ENCODE measurements around the gene VNN1.

VNN1 gene

GRCh38 chr6:132741281-132741680, 27.4 kb upstream of the VNN1 start:
- no peak overlapping the region for H3K4me3 Mint-ChIP-seq
- H3K36me3 Mint-ChIP-seq (ENCODE audit: insufficient read depth): peaks cover 23% of the 10 kb centered on the region
- DNase-seq (ENCODE audit: low spot score in 2 of 2) (no peak), ATAC-seq (replicated peaks; ENCODE audit: extremely low read depth, poor library complexity, severe bottlenecking) (no peak)
- H3K4me1 Mint-ChIP-seq: peaks cover 6% of the 10 kb centered on the region
- peaks cover 24% of the 10 kb centered on the region for H3K9me3 Mint-ChIP-seq
- H3K27ac Mint-ChIP-seq (ENCODE audit: low read depth): no peak overlapping the region
- H3K27me3 Mint-ChIP-seq: no peaks in the 10 kb centered on the region

- no peaks in the 10 kb centered on the region for H3K27me3 Mint-ChIP-seq
- peaks cover 4% of the 10 kb centered on the region for H3K36me3 Mint-ChIP-seq (ENCODE audit: insufficient read depth)
- H3K9me3 Mint-ChIP-seq: peaks cover 19% of the 10 kb centered on the region
- H3K4me3 Mint-ChIP-seq: no peak overlapping the region
- H3K4me1 Mint-ChIP-seq: no peaks in the 10 kb centered on the region
- no peak overlapping the region for H3K27ac Mint-ChIP-seq (ENCODE audit: low read depth)
- ATAC-seq (replicated peaks; ENCODE audit: extremely low read depth, poor library complexity, severe bottlenecking) (no peak), DNase-seq (ENCODE audit: low spot score in 2 of 2) (no peak)
These were observed 22.4 kb upstream of the VNN1 start for GRCh38 chr6:132736239-132736638.

GRCh38 chr6:132734694-132735236, 20.9 kb upstream of the VNN1 start:
- Mint-ChIP-seq H3K27ac (ENCODE audit: low read depth) (no peak overlapping the region), H3K4me1 (no peaks in the 10 kb centered on the region), H3K27me3 (no peaks in the 10 kb centered on the region), H3K9me3 (peaks cover 16% of the 10 kb centered on the region), H3K4me3 (no peak overlapping the region), H3K36me3 (ENCODE audit: insufficient read depth) (peaks cover 1% of the 10 kb centered on the region)
- DNase-seq (ENCODE audit: low spot score in 2 of 2): no peak
- ATAC-seq (replicated peaks; ENCODE audit: extremely low read depth, poor library complexity, severe bottlenecking): no peak

GRCh38 chr6:132733814-132734213, 20.0 kb upstream of the VNN1 start:
- Mint-ChIP-seq H3K9me3 (peaks cover 8% of the 10 kb centered on the region), H3K27ac (ENCODE audit: low read depth) (no peak overlapping the region), H3K4me1 (no peaks in the 10 kb centered on the region), H3K36me3 (ENCODE audit: insufficient read depth) (peaks cover 1% of the 10 kb centered on the region), H3K27me3 (no peaks in the 10 kb centered on the region), H3K4me3 (no peak overlapping the region)
- DNase-seq (ENCODE audit: low spot score in 2 of 2): no peak
- ATAC-seq (replicated peaks; ENCODE audit: extremely low read depth, poor library complexity, severe bottlenecking): no peak

- ATAC-seq (replicated peaks; ENCODE audit: extremely low read depth, poor library complexity, severe bottlenecking): no peak
- Mint-ChIP-seq H3K4me1 (no peaks in the 10 kb centered on the region), H3K9me3 (peaks cover 3% of the 10 kb centered on the region), H3K27ac (ENCODE audit: low read depth) (no peak overlapping the region), H3K27me3 (no peaks in the 10 kb centered on the region), H3K36me3 (ENCODE audit: insufficient read depth) (peaks cover 1% of the 10 kb centered on the region), H3K4me3 (no peak overlapping the region)
- DNase-seq (ENCODE audit: low spot score in 2 of 2): no peak
These were observed 19.4 kb upstream of the VNN1 start for GRCh38 chr6:132733283-132733682.

- H3K4me3 Mint-ChIP-seq: no peak overlapping the region
- H3K27me3 Mint-ChIP-seq: no peaks in the 10 kb centered on the region
- ATAC-seq (replicated peaks; ENCODE audit: extremely low read depth, poor library complexity, severe bottlenecking) (no peak), DNase-seq (ENCODE audit: low spot score in 2 of 2) (no peak)
- H3K27ac Mint-ChIP-seq (ENCODE audit: low read depth): no peak overlapping the region
- no peaks in the 10 kb centered on the region for H3K4me1 Mint-ChIP-seq
- no peaks in the 10 kb centered on the region for H3K9me3 Mint-ChIP-seq
- no peaks in the 10 kb centered on the region for H3K36me3 Mint-ChIP-seq (ENCODE audit: insufficient read depth)
These were observed 17.2 kb upstream of the VNN1 start for GRCh38 chr6:132731086-132731485.

GRCh38 chr6:132730560-132730959, 16.7 kb upstream of the VNN1 start:
- DNase-seq (ENCODE audit: low spot score in 2 of 2) (no peak), ATAC-seq (replicated peaks; ENCODE audit: extremely low read depth, poor library complexity, severe bottlenecking) (no peak)
- no peaks in the 10 kb centered on the region for H3K4me1 Mint-ChIP-seq
- no peaks in the 10 kb centered on the region for H3K36me3 Mint-ChIP-seq (ENCODE audit: insufficient read depth)
- H3K27me3 Mint-ChIP-seq: no peaks in the 10 kb centered on the region
- H3K27ac Mint-ChIP-seq (ENCODE audit: low read depth): no peak overlapping the region
- H3K9me3 Mint-ChIP-seq: no peaks in the 10 kb centered on the region
- no peak overlapping the region for H3K4me3 Mint-ChIP-seq

GRCh38 chr6:132728616-132729015, 14.8 kb upstream of the VNN1 start:
- ATAC-seq (replicated peaks; ENCODE audit: extremely low read depth, poor library complexity, severe bottlenecking) (no peak), DNase-seq (ENCODE audit: low spot score in 2 of 2) (no peak)
- Mint-ChIP-seq H3K9me3 (no peaks in the 10 kb centered on the region), H3K36me3 (ENCODE audit: insufficient read depth) (no peaks in the 10 kb centered on the region), H3K27ac (ENCODE audit: low read depth) (no peak overlapping the region), H3K4me3 (no peak overlapping the region), H3K4me1 (no peaks in the 10 kb centered on the region), H3K27me3 (no peaks in the 10 kb centered on the region)

- H3K4me3 Mint-ChIP-seq: no peak overlapping the region
- ATAC-seq (replicated peaks; ENCODE audit: extremely low read depth, poor library complexity, severe bottlenecking) (no peak), DNase-seq (ENCODE audit: low spot score in 2 of 2) (no peak)
- H3K36me3 Mint-ChIP-seq (ENCODE audit: insufficient read depth): no peaks in the 10 kb centered on the region
- H3K9me3 Mint-ChIP-seq: no peaks in the 10 kb centered on the region
- H3K27me3 Mint-ChIP-seq: no peaks in the 10 kb centered on the region
- H3K4me1 Mint-ChIP-seq: no peaks in the 10 kb centered on the region
- H3K27ac Mint-ChIP-seq (ENCODE audit: low read depth): no peak overlapping the region
These were observed 12.7 kb upstream of the VNN1 start for GRCh38 chr6:132726608-132726975.

- DNase-seq (ENCODE audit: low spot score in 2 of 2): no peak
- ATAC-seq (replicated peaks; ENCODE audit: extremely low read depth, poor library complexity, severe bottlenecking): no peak
- no peaks in the 10 kb centered on the region for H3K36me3 Mint-ChIP-seq (ENCODE audit: insufficient read depth)
- no peaks in the 10 kb centered on the region for H3K4me1 Mint-ChIP-seq
- no peak overlapping the region for H3K27ac Mint-ChIP-seq (ENCODE audit: low read depth)
- H3K4me3 Mint-ChIP-seq: no peak overlapping the region
- no peaks in the 10 kb centered on the region for H3K9me3 Mint-ChIP-seq
- H3K27me3 Mint-ChIP-seq: no peaks in the 10 kb centered on the region
These were observed 12.2 kb upstream of the VNN1 start for GRCh38 chr6:132725947-132726607.

- Mint-ChIP-seq H3K4me3 (no peak overlapping the region), H3K4me1 (no peaks in the 10 kb centered on the region), H3K27ac (ENCODE audit: low read depth) (no peak overlapping the region), H3K27me3 (no peaks in the 10 kb centered on the region), H3K36me3 (ENCODE audit: insufficient read depth) (no peaks in the 10 kb centered on the region), H3K9me3 (no peaks in the 10 kb centered on the region)
- no peak for DNase-seq (ENCODE audit: low spot score in 2 of 2)
- no peak for ATAC-seq (replicated peaks; ENCODE audit: extremely low read depth, poor library complexity, severe bottlenecking)
These were observed 11.6 kb upstream of the VNN1 start for GRCh38 chr6:132725471-132725870.

- no peaks in the 10 kb centered on the region for H3K36me3 Mint-ChIP-seq (ENCODE audit: insufficient read depth)
- H3K27me3 Mint-ChIP-seq: no peaks in the 10 kb centered on the region
- no peaks in the 10 kb centered on the region for H3K9me3 Mint-ChIP-seq
- DNase-seq (ENCODE audit: low spot score in 2 of 2): no peak
- no peak overlapping the region for H3K27ac Mint-ChIP-seq (ENCODE audit: low read depth)
- no peak for ATAC-seq (replicated peaks; ENCODE audit: extremely low read depth, poor library complexity, severe bottlenecking)
- no peaks in the 10 kb centered on the region for H3K4me1 Mint-ChIP-seq
- no peak overlapping the region for H3K4me3 Mint-ChIP-seq
These were observed 6.0 kb upstream of the VNN1 start for GRCh38 chr6:132719736-132720448.

- ATAC-seq (replicated peaks; ENCODE audit: extremely low read depth, poor library complexity, severe bottlenecking): no peak
- Mint-ChIP-seq H3K27me3 (no peaks in the 10 kb centered on the region), H3K27ac (ENCODE audit: low read depth) (no peak overlapping the region), H3K4me3 (no peak overlapping the region), H3K36me3 (ENCODE audit: insufficient read depth) (no peaks in the 10 kb centered on the region), H3K9me3 (no peaks in the 10 kb centered on the region), H3K4me1 (no peaks in the 10 kb centered on the region)
- DNase-seq (ENCODE audit: low spot score in 2 of 2): no peak
These were observed 2.2 kb upstream of the VNN1 start for GRCh38 chr6:132715881-132716637.
